A549 (cell line): ENCODE measurements around the gene CIAPIN1.

Source experiments
- CBX2 ChIP-seq: fragments of 200-600 bp; sonication (generic); IDR thresholded peaks from 2 replicates; pipeline ENCODE4 v1.6.1; 2016; ENCODE audit warnings: low read depth, mild to moderate bottlenecking, borderline replicate concordance
- CHD2 ChIP-seq: fragments of 150-350 bp; IDR thresholded peaks from 2 replicates; pipeline ENCODE4 v1.6.1; 2014; ENCODE audit warnings: low read length; ENCODE audit not compliant: partially characterized antibody
- CTCF ChIP-seq: fragments of >200 bp; sonication (Bioruptor Twin); formaldehyde crosslinking; IDR thresholded peaks from 3 replicates; pipeline ENCODE4 v1.5.1; 2016
- ELK1 ChIP-seq: fragments of 150-350 bp; IDR thresholded peaks from 2 replicates; pipeline ENCODE4 v1.6.1; 2014; ENCODE audit warnings: low read depth, mild to moderate bottlenecking, low read length
- FOXS1 ChIP-seq: fragments of 250-450 bp; sonication (Bioruptor Pico); IDR thresholded peaks from 2 replicates; pipeline ENCODE4 v1.5.0; 2020; ENCODE audit warnings: mild to moderate bottlenecking, moderate library complexity
- ZNF302 ChIP-seq: fragments of 250-450 bp; sonication (Bioruptor Pico); IDR thresholded peaks from 2 replicates; pipeline ENCODE4 v1.9.0; 2021; ENCODE audit warnings: inconsistent platforms, mild to moderate bottlenecking, moderate library complexity

DNA sequence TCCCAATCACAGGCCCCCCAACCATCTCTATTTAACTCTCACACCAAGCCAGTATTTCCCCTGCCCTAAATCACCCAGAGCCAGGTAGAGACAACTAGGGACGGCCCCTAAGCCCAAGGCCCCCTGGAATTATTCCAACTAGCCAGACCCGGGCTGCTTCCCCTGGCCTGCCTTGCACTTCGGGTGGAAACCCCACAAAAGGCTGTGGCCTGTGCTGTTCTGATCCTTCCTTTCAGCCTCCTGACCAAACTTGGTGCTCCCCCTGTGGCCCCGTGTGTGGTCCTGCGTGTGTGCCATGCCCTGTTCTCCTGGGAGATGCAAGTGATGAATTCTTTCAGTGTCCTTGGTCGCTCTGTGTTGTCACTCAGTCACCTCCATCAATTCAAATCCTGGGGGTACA is 27.7 kb downstream of the CIAPIN1 start:
- no peak for TF ChIP-seq CHD2
- TF ChIP-seq ZNF302 (CRISPR knock-in tag), result no peak
- no peak for TF ChIP-seq CTCF
- no peak for TF ChIP-seq ELK1
- TF ChIP-seq CBX2, result no peak
- TF ChIP-seq FOXS1 (CRISPR knock-in tag), result no peak
